ENCODE results near the gene LCN10. TPM values are rescaled to one million over a fixed set of nuclear protein-coding genes. Genes with fewer than 3 reads are reported as not detected.

LCN10 gene
- total and polyA plus RNA-seq, 2 of the 13 experiments (the other 11 are each of a cell fraction or from before 2014, with no cell fraction given), result 0.53 to 0.61 TPM

DNA sequence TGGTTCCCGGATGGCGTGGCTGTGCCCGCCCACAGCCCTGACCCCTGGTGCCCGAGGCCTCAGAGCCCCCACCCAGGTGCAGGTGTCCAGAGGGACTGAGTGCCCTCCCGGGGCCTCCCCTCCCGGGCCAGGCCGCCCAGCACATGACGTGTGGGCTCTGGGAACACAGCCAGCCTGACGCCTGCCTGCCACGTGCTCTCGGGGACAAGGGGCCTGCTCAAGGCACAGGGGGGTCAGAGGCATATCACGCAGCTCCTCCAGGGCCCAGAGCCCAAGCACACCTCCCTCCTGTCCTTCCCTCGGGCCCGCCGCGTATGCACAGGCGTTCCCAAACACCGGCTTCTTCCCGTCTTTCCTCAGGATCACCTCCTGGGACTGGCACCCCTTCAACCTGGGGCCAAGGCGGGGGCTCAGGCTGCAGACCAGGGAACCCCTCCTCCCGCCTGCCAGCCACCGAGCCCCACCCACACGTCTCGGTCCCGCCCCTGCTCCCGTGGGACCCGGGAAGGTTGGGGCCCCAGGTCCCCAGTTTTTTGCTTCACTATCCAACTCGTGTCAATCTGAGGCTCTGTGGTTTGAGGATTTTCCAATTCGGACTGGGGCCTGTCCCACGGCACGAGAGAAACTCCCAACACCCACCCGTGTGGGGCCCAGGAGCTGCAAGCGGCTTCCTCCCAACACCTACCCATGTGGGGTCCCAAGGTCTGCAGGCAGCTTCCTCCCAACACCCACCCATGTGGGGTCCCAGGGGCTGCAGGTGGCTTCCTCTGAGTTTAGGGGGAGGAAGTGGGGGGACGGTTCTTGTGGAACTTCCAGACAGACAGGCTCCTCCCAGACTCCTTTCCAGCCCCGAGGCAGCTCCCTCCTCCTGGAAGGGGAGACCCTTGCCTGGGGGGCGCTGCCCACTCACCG is 1.5 kb downstream of the LCN10 start (continued):
- TF ChIP-seq HNF1B (CRISPR knock-in tag; IDR thresholded peaks at IDR 0.05) (peak; percentile 77), ZNF713 (CRISPR knock-in tag; IDR thresholded peaks at IDR 0.05) (no peak), RFX5 (IDR thresholded peaks at IDR 0.05; ENCODE audit: low read depth, low read length) (no peak), EP300 (IDR thresholded peaks at IDR 0.05; ENCODE audit: low read depth in 2 of 2, low read length in 2 of 2) (no peak), EP300 (CRISPR knock-in tag; IDR thresholded peaks at IDR 0.05; ENCODE audit: borderline replicate concordance) (0 out of 2 replicates have a peak, but pooled peaks have one; percentile 48), BATF2 (CRISPR knock-in tag; IDR thresholded peaks at IDR 0.05) (no peak), KLF11 (CRISPR knock-in tag; IDR thresholded peaks at IDR 0.05) (no peak), ZNF572 (CRISPR knock-in tag; IDR thresholded peaks at IDR 0.05) (no peak), PHB2 (IDR thresholded peaks at IDR 0.05; ENCODE audit: partially characterized antibody) (no peak), U2AF2 (IDR thresholded peaks at IDR 0.05; ENCODE audit: low read depth, low read length) (no peak), ZNF253 (CRISPR knock-in tag; IDR thresholded peaks at IDR 0.05; ENCODE audit: borderline replicate concordance) (no peak), TGIF2 (CRISPR knock-in tag; IDR thresholded peaks at IDR 0.05) (peak; percentile 69; the same call in 1 of the 2 replicates), ZBTB20 (CRISPR knock-in tag; IDR thresholded peaks at IDR 0.05; ENCODE audit: borderline replicate concordance, low read depth) (peak; percentile 26; the same call in 1 of the 2 replicates), CHD4 (IDR thresholded peaks at IDR 0.05; ENCODE audit: borderline replicate concordance, low read length) (no peak), GATAD2A (CRISPR knock-in tag; IDR thresholded peaks at IDR 0.05) (peak; percentile 77), ZNF782 (CRISPR knock-in tag; IDR thresholded peaks at IDR 0.05; ENCODE audit: borderline replicate concordance) (no peak), NCOA2 (CRISPR knock-in tag; IDR thresholded peaks at IDR 0.05) (peak; percentile 47; the same call in 1 of the 2 replicates), ZEB1 (IDR thresholded peaks at IDR 0.05; ENCODE audit: insufficient replicate concordance, low read depth) (no peak), MTA1 (CRISPR knock-in tag; IDR thresholded peaks at IDR 0.05; ENCODE audit: borderline replicate concordance) (no peak)
- TF ChIP-seq, protein P1, sequence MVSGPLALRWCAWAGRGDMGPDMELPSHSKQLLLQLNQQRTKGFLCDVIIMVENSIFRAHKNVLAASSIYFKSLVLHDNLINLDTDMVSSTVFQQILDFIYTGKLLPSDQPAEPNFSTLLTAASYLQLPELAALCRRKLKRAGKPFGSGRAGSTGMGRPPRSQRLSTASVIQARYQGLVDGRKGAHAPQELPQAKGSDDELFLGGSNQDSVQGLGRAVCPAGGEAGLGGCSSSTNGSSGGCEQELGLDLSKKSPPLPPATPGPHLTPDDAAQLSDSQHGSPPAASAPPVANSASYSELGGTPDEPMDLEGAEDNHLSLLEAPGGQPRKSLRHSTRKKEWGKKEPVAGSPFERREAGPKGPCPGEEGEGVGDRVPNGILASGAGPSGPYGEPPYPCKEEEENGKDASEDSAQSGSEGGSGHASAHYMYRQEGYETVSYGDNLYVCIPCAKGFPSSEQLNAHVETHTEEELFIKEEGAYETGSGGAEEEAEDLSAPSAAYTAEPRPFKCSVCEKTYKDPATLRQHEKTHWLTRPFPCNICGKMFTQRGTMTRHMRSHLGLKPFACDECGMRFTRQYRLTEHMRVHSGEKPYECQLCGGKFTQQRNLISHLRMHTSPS (CRISPR knock-in tag; IDR thresholded peaks at IDR 0.05; ENCODE audit: low read depth), result no peak; the same call in 1 of the 2 replicates
